K562 (cell line): ENCODE data around the gene ELOVL5. TPM values are rescaled to one million over a fixed set of nuclear protein-coding genes. Genes with fewer than 3 reads are reported as not detected.

Experiments used
- ARID3B ChIP-seq: fragments of 250-450 bp; sonication (Bioruptor Pico); IDR thresholded peaks from 2 replicates; pipeline ENCODE4 v1.4.0; 2020; ENCODE audit warnings: borderline replicate concordance
- BACH1 ChIP-seq: fragments of 200-800 bp; sonication (Bioruptor generic); IDR thresholded peaks from 2 replicates; pipeline ENCODE4 v1.6.1; 2016; ENCODE audit warnings: missing genetic modification characterization, missing compliant biosample characterization
- CBFA2T2 ChIP-seq: fragments of 450-650 bp; conservative IDR thresholded peaks from 2 replicates; pipeline ENCODE4 v1.6.1; 2017; ENCODE audit warnings: mild to moderate bottlenecking
- CTCF ChIP-seq, 3 experiments: IDR thresholded peaks in 2 of 3; conservative IDR thresholded peaks in 1 of 3; 2 replicates each; pipeline ENCODE4 v1.5.1; 2011 to 2012; ENCODE audit warnings: low read length in 3 of 3, mild to moderate bottlenecking in 3 of 3, control low read depth in 2 of 3, improper control_type of control experiment in 1 of 3, inconsistent platforms in 1 of 3, low read depth in 1 of 3, mixed read lengths in 1 of 3, moderate library complexity in 1 of 3; ENCODE audit not compliant: insufficient read depth in 2 of 3
- DACH1 ChIP-seq: fragments of 450-650 bp; IDR thresholded peaks from 2 replicates; pipeline ENCODE4 v1.6.1; 2018; ENCODE audit not compliant: partially characterized antibody
- HDAC2 ChIP-seq: fragments of 450-650 bp; IDR thresholded peaks from 2 replicates; pipeline ENCODE4 v1.6.1; 2016; ENCODE audit warnings: mild to moderate bottlenecking
- HMG20B ChIP-seq: fragments of 250-450 bp; sonication (Bioruptor Pico); IDR thresholded peaks from 2 replicates; pipeline ENCODE4 v1.5.0; 2021; ENCODE audit warnings: mild to moderate bottlenecking
- MTA1 ChIP-seq: fragments of 450-650 bp; IDR thresholded peaks from 2 replicates; pipeline ENCODE4 v1.6.1; 2017; ENCODE audit warnings: borderline replicate concordance
- NFE2 ChIP-seq: IDR thresholded peaks from 2 replicates; pipeline ENCODE4 v1.6.1; 2014; ENCODE audit warnings: antibody characterized with exemption, low read depth
- RCOR1 ChIP-seq, 2 experiments: IDR thresholded peaks; 2 replicates each; pipeline ENCODE4 v1.6.1; 2012; ENCODE audit warnings: low read depth in 2 of 2, low read length in 2 of 2, borderline replicate concordance in 1 of 2, improper control_type of control experiment in 1 of 2
- SMARCB1 ChIP-seq: IDR thresholded peaks from 2 replicates; pipeline ENCODE4 v1.6.1; 2011; ENCODE audit warnings: improper control_type of control experiment, low read depth; ENCODE audit not compliant: insufficient read length
- STAT5B ChIP-seq: fragments of 250-450 bp; sonication (Bioruptor Pico); IDR thresholded peaks from 2 replicates; pipeline ENCODE4 v1.8.0; 2021; ENCODE audit warnings: mild to moderate bottlenecking, inconsistent platforms
- VEZF1 ChIP-seq: fragments of 200-800 bp; sonication (Bioruptor generic); IDR thresholded peaks from 2 replicates; pipeline ENCODE4 v1.6.1; 2017; ENCODE audit warnings: missing genetic modification characterization, missing compliant biosample characterization
- ZBTB5 ChIP-seq: fragments of 450-650 bp; IDR thresholded peaks from 2 replicates; pipeline ENCODE4 v1.6.1; 2017; ENCODE audit warnings: antibody characterized with exemption
- ZNF444 ChIP-seq: fragments of 250-450 bp; sonication (Bioruptor Pico); IDR thresholded peaks from 2 replicates; pipeline ENCODE4 v1.4.0; 2020; ENCODE audit warnings: mild to moderate bottlenecking, moderate library complexity
- ZNF609 ChIP-seq: sonication (generic); formaldehyde crosslinking; IDR thresholded peaks from 2 replicates; pipeline ENCODE4 v1.8.1; 2023; ENCODE audit warnings: missing genetic modification reagents, mild to moderate bottlenecking, borderline replicate concordance
- polyA plus RNA-seq, 8 experiments: library from polyadenylated mRNA; depleted of rRNA in 4 of 8; stranded (reverse) in 5 of 8; unstranded in 3 of 8; fragments of >200 nt; fragmentation: Nextera tagmentation in 2 of 8; fragmentation: Illumina TruSeq in 1 of 8; extraction: Ambion mirVana in 2 of 8; extraction: Trizol in 1 of 8; gene quantifications; 2 replicates each; pipeline versions ENCODE4 v1.2.1 to v1.2.3, GENCODE V29; 2011 to 2014; ENCODE audit warnings: inconsistent platforms in 1 of 8, missing spikeins in 1 of 8
- total RNA-seq, 7 experiments: library from RNA; depleted of rRNA in 6 of 7; stranded (reverse); fragments of >200 nt in 6 of 7; fragmentation: Illumina TruSeq in 2 of 7; extraction: Trizol in 2 of 7; gene quantifications; 2 replicates each; pipeline versions ENCODE4 v1.2.1 to v1.2.3, GENCODE V29; 2011 to 2021; ENCODE audit warnings: low replicate concordance in 1 of 7

ELOVL5 gene
- total and polyA plus RNA-seq, 9 of the 15 experiments (the other 6 are each of a cell fraction or from before 2014, with no cell fraction given): 70.6 to 245 (median 132) TPM

- TF ChIP-seq HDAC2 (peak; percentile 74), ARID3B (CRISPR knock-in tag) (no peak), SMARCB1 (no peak), DACH1 (peak; percentile 13), ZNF609 (CRISPR knock-in tag) (no peak), RCOR1 (IDR thresholded peaks at IDR 0.05; ENCODE audit: borderline replicate concordance in 1 of 2, low read depth in 2 of 2, low read length in 2 of 2) (peak in 1 of 2 experiments; percentile 56; a peak in 1 of 4 replicates), MTA1 (peak; percentile 45; the same call in 1 of the 2 replicates), ZBTB5 (no peak), CBFA2T2 (no peak), VEZF1 (0 out of 2 replicates have a peak, but pooled peaks have one; percentile 12), CTCF (IDR thresholded peaks at IDR 0.05 in 2 of 3, conservative IDR thresholded peaks at IDR 0.05 in 1 of 3; ENCODE audit: insufficient read depth in 2 of 3, low read depth in 1 of 3, low read length in 3 of 3) (no peak), NFE2 (peak; percentile 42; the same call in 1 of the 2 replicates), HMG20B (no peak), ZNF444 (CRISPR knock-in tag) (no peak), STAT5B (no peak), BACH1 (tag) (peak; percentile 33; the same call in 1 of the 2 replicates)
These were observed 34.9 kb downstream of the ELOVL5 start (continued) for GRCh38 chr6:53313784-53314400.
